HepG2 (cell line): Measurements from ENCODE around the gene B3GNT9. TPM values are rescaled to one million over a fixed set of nuclear protein-coding genes. Genes with fewer than 3 reads are reported as not detected.

Experiments
- ATF4 ChIP-seq, 2 experiments: fragments of 450-650 bp in 1 of 2; sonication (generic) in 1 of 2; formaldehyde crosslinking; IDR thresholded peaks; 2 replicates each; pipeline versions ENCODE4 v1.5.0 to v1.8.0; 2020 to 2022; ENCODE audit warnings: mild to moderate bottlenecking in 1 of 2, missing genetic modification reagents in 1 of 2
- CEBPB ChIP-seq: IDR thresholded peaks from 2 replicates; pipeline ENCODE4 v1.6.1; 2011; ENCODE audit warnings: low read depth, low read length, improper control_type of control experiment, borderline replicate concordance
- DPF2 ChIP-seq: sonication (generic); formaldehyde crosslinking; IDR thresholded peaks from 2 replicates; pipeline ENCODE4 v1.4.0; 2020; ENCODE audit warnings: mild to moderate bottlenecking, low read depth, missing genetic modification reagents, borderline replicate concordance
- EEA1 ChIP-seq: sonication (generic); formaldehyde crosslinking; IDR thresholded peaks from 2 replicates; pipeline ENCODE4 v1.5.1; 2020; ENCODE audit warnings: mild to moderate bottlenecking, missing genetic modification reagents, borderline replicate concordance
- ELF4 ChIP-seq: sonication (generic); formaldehyde crosslinking; IDR thresholded peaks from 2 replicates; pipeline ENCODE4 v1.5.0; 2020; ENCODE audit warnings: missing genetic modification reagents, mild to moderate bottlenecking, moderate library complexity, borderline replicate concordance
- EP300 ChIP-seq, 3 experiments: sonication (generic) in 1 of 3; formaldehyde crosslinking in 1 of 3; IDR thresholded peaks; 2 replicates each; pipeline versions ENCODE4 v1.5.1 to v1.6.1; 2011 to 2020; ENCODE audit warnings: low read depth in 2 of 3, low read length in 2 of 3, borderline replicate concordance in 1 of 3, improper control_type of control experiment in 1 of 3, mild to moderate bottlenecking in 1 of 3, missing genetic modification reagents in 1 of 3, moderate library complexity in 1 of 3
- ETV5 ChIP-seq: IDR thresholded peaks from 2 replicates; pipeline ENCODE4 v1.6.1; 2018; ENCODE audit warnings: missing biosample characterization, missing genetic modification reagents, inconsistent platforms, borderline replicate concordance
- KAT7 ChIP-seq: IDR thresholded peaks from 2 replicates; pipeline ENCODE4 v1.6.1; 2018; ENCODE audit warnings: borderline replicate concordance, missing compliant biosample characterization
- KMT2B ChIP-seq: IDR thresholded peaks from 2 replicates; pipeline ENCODE4 v1.6.1; 2016; ENCODE audit warnings: missing genetic modification reagents, missing compliant biosample characterization
- NFIB ChIP-seq: sonication (generic); formaldehyde crosslinking; IDR thresholded peaks from 2 replicates; pipeline ENCODE4 v1.9.0; 2021; ENCODE audit warnings: missing genetic modification reagents, mild to moderate bottlenecking, borderline replicate concordance
- PAX8 ChIP-seq: sonication (generic); formaldehyde crosslinking; IDR thresholded peaks from 2 replicates; pipeline ENCODE4 v1.8.0; 2022; ENCODE audit warnings: mild to moderate bottlenecking, missing genetic modification reagents, borderline replicate concordance
- POLR2AphosphoS2 ChIP-seq: IDR thresholded peaks from 2 replicates; pipeline ENCODE4 v1.6.1; 2011; ENCODE audit warnings: low read depth, low read length, improper control_type of control experiment
- RAD21 ChIP-seq: fragments of 450-650 bp; formaldehyde crosslinking; IDR thresholded peaks from 2 replicates; pipeline ENCODE4 v1.5.0; 2020; ENCODE audit warnings: mild to moderate bottlenecking
- SALL2 ChIP-seq: sonication (generic); formaldehyde crosslinking; IDR thresholded peaks from 2 replicates; pipeline ENCODE4 v1.8.1; 2023; ENCODE audit warnings: mild to moderate bottlenecking, missing genetic modification reagents, inconsistent platforms
- SMAD1 ChIP-seq: sonication (generic); formaldehyde crosslinking; IDR thresholded peaks from 2 replicates; pipeline ENCODE4 v1.4.0; 2020; ENCODE audit warnings: missing genetic modification reagents, low read depth, mild to moderate bottlenecking, borderline replicate concordance
- YEATS4 ChIP-seq: sonication (generic); formaldehyde crosslinking; IDR thresholded peaks from 2 replicates; pipeline ENCODE4 v1.4.0; 2020; ENCODE audit warnings: missing genetic modification reagents, borderline replicate concordance
- ZNF207 ChIP-seq: fragments of 450-650 bp; IDR thresholded peaks from 2 replicates; pipeline ENCODE4 v1.6.1; 2016; ENCODE audit warnings: antibody characterized with exemption, borderline replicate concordance
- ZNF253 ChIP-seq: sonication (generic); formaldehyde crosslinking; IDR thresholded peaks from 2 replicates; pipeline ENCODE4 v1.8.0; 2022; ENCODE audit warnings: mild to moderate bottlenecking, missing genetic modification reagents, borderline replicate concordance
- ZNF276 ChIP-seq: sonication (generic); formaldehyde crosslinking; IDR thresholded peaks from 2 replicates; pipeline ENCODE4 v1.4.0; 2020; ENCODE audit warnings: mild to moderate bottlenecking, low read depth, missing genetic modification reagents
- ZNF333 ChIP-seq: sonication (generic); formaldehyde crosslinking; IDR thresholded peaks from 2 replicates; pipeline ENCODE4 v1.4.0; 2020; ENCODE audit warnings: mild to moderate bottlenecking, missing genetic modification reagents, borderline replicate concordance
- polyA plus RNA-seq, 8 experiments: library from polyadenylated mRNA; depleted of rRNA in 3 of 8; stranded (reverse) in 7 of 8; unstranded in 1 of 8; fragments of >200 nt; fragmentation: Illumina TruSeq in 4 of 8; extraction: Trizol in 4 of 8; gene quantifications; 2 replicates each; pipeline versions ENCODE4 v1.2.1 to v1.2.3, GENCODE V29; 2011 to 2016; ENCODE audit warnings: low read depth in 4 of 8, missing spikeins in 1 of 8, mixed read lengths in 1 of 8; ENCODE audit not compliant: insufficient read depth in 1 of 8
- total RNA-seq, 5 experiments: library from RNA; depleted of rRNA; stranded (reverse); fragments of >200 nt; fragmentation: Illumina TruSeq; extraction: Trizol; gene quantifications; 2 replicates each; pipeline ENCODE4 v1.2.3, GENCODE V29; 2016; ENCODE audit warnings: low read depth in 1 of 5
- TF ChIP-seq, protein P1 (sequence below): sonication (generic); formaldehyde crosslinking; IDR thresholded peaks from 2 replicates; pipeline ENCODE4 v1.4.0; 2020; ENCODE audit warnings: low read depth, missing genetic modification reagents

The B3GNT9 gene
- total and polyA plus RNA-seq, 2 of the 13 experiments (the other 11 are each of a cell fraction or from before 2014, with no cell fraction given), result 1.5 to 3.1 TPM

DNA sequence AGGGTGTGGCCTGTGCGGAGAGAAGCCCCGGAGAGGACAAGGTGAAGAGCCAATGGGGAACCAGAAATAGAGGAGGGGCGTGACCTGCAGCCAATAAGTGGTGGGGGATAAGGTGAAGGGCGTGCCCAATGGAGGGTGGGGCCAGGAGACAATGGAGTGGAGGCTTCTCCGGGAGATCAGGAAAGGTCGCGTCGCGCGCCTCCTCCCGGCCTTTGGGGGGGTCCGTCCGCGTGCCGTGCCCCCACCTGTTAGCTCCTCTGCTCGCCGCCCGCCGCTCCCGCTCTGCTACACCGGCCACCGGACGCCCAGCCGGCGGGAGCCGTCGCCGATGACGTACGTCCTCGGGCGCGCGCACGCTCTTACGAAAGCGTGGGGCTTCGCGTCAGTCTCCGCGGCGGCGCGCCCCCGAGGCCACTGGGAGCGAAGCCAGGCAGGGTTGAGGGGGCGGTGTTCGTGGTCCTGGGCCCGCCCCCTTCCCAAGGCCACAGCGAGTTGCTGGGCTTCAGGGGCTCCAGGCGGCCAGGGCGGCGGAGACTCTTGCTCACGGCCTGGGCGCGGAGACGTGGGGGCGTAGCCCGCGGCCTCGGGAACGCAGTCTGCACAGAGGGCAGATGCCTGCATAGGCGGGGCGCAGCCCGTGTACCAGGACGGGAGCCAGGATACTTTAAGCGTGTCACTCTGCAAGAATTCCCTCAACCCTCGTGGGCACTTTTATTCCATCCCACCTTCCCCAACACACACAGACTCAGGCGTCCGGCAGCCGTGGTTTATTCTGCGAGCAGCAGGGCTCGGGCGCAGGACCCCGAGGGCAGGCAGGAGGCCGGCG lies 33.0 kb upstream of the B3GNT9 start, which contains the start of gene MATCAP1 (continued):
- TF ChIP-seq SMAD1 (CRISPR knock-in tag) (peak; percentile 19; the same call in 1 of the 2 replicates), ATF4 (CRISPR knock-in tag; IDR thresholded peaks at IDR 0.05) (no peak), CEBPB (peak; percentile 96), ELF4 (CRISPR knock-in tag) (no peak), YEATS4 (peak; percentile 90; the same call in 1 of the 2 replicates), ZNF253 (CRISPR knock-in tag) (peak; percentile 73), ZNF207 (no peak), ETV5 (CRISPR knock-in tag) (peak; percentile 40; the same call in 1 of the 2 replicates), EP300 (IDR thresholded peaks at IDR 0.05; ENCODE audit: low read depth in 2 of 2, low read length in 2 of 2) (0 out of 4 replicates have a peak, but pooled peaks of 1 of the 2 experiments have one; percentile 6), EP300 (CRISPR knock-in tag; IDR thresholded peaks at IDR 0.05; ENCODE audit: borderline replicate concordance) (no peak), EEA1 (CRISPR knock-in tag) (peak; percentile 72; the same call in 1 of the 2 replicates), ZNF276 (CRISPR knock-in tag) (no peak; the same call in 1 of the 2 replicates), PAX8 (peak; percentile 46; the same call in 1 of the 2 replicates), SALL2 (CRISPR knock-in tag) (no peak; the same call in 1 of the 2 replicates), RAD21 (CRISPR knock-in tag) (no peak), NFIB (no peak), KMT2B (CRISPR knock-in tag) (peak; percentile 93), KAT7 (CRISPR knock-in tag) (peak; percentile 96; the same call in 1 of the 2 replicates), POLR2AphosphoS2 (no peak), ZNF333 (no peak; the same call in 1 of the 2 replicates), DPF2 (CRISPR knock-in tag) (no peak)
- TF ChIP-seq, protein P1, sequence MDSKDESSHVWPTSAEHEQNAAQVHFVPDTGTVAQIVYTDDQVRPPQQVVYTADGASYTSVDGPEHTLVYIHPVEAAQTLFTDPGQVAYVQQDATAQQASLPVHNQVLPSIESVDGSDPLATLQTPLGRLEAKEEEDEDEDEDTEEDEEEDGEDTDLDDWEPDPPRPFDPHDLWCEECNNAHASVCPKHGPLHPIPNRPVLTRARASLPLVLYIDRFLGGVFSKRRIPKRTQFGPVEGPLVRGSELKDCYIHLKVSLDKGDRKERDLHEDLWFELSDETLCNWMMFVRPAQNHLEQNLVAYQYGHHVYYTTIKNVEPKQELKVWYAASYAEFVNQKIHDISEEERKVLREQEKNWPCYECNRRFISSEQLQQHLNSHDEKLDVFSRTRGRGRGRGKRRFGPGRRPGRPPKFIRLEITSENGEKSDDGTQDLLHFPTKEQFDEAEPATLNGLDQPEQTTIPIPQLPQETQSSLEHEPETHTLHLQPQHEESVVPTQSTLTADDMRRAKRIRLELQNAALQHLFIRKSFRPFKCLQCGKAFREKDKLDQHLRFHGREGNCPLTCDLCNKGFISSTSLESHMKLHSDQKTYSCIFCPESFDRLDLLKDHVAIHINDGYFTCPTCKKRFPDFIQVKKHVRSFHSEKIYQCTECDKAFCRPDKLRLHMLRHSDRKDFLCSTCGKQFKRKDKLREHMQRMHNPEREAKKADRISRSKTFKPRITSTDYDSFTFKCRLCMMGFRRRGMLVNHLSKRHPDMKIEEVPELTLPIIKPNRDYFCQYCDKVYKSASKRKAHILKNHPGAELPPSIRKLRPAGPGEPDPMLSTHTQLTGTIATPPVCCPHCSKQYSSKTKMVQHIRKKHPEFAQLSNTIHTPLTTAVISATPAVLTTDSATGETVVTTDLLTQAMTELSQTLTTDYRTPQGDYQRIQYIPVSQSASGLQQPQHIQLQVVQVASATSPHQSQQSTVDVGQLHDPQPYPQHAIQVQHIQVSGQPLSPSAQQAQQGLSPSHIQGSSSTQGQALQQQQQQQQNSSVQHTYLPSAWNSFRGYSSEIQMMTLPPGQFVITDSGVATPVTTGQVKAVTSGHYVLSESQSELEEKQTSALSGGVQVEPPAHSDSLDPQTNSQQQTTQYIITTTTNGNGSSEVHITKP (CRISPR knock-in tag), result peak; percentile 69; the same call in 1 of the 2 replicates
